Measurements from ENCODE around the gene UBAC2.

Gene UBAC2

GRCh38 chr13:99383511-99383921, 182.9 kb downstream of the UBAC2 start:
- H3K4me3 ChIP-seq (ENCODE audit: control insufficient read depth in 1 of 7, extremely low read depth in 1 of 7, insufficient read depth in 4 of 7, low read depth in 2 of 7, low read length in 6 of 7) = no peak overlapping the region
- WGBS (ENCODE audit: insufficient coverage) = 100% methylated on average over 11 of the region's 11 CpGs
- H3K4me1 ChIP-seq (ENCODE audit: control extremely low read depth in 1 of 4, control insufficient read depth in 4 of 4, insufficient read depth in 4 of 4, low read length in 3 of 4) = peaks cover 3 to 26% (median 22%) of the 10 kb centered on the region in 4 experiments
- CTCF ChIA-PET = interaction anchor here (0.6 to 7.5 kb wide), 8 partner anchors 8 to 151 kb away, joined by 3 to 127 read pairs (median 4); no protein-coding TSS in a partner anchor
- H3K36me3 ChIP-seq (ENCODE audit: control insufficient read depth in 4 of 4, insufficient read depth in 4 of 4, low read length in 3 of 4) = peaks cover 5 to 32% (median 19%) of the 10 kb centered on the region in 4 experiments
- H3K27ac ChIP-seq (ENCODE audit: insufficient read depth in 1 of 2, low read depth in 1 of 2, low read length in 2 of 2, poor library complexity in 1 of 2, severe bottlenecking in 2 of 2) = no peak overlapping the region
- POLR2A ChIA-PET = interaction anchor here (1.1 kb wide), 1 partner anchor 77 kb away, joined by 4 read pairs; no protein-coding TSS in a partner anchor
- no peaks in the 10 kb centered on the region for H3K27me3 ChIP-seq (replicated peaks in 2 of 5; ENCODE audit: control insufficient read depth in 4 of 5, insufficient read depth in 5 of 5, low read length in 4 of 5)
- DNase-seq = no peak
- H3K9me3 ChIP-seq (ENCODE audit: control extremely low read depth in 1 of 5, control insufficient read depth in 4 of 5, insufficient read depth in 2 of 5, low read depth in 1 of 5, low read length in 4 of 5) = no peaks in the 10 kb centered on the region

GRCh38 chr13:99383946-99384345, 183.3 kb downstream of the UBAC2 start:
- Histone ChIP-seq H3K4me1 (ENCODE audit: control extremely low read depth in 1 of 4, control insufficient read depth in 4 of 4, insufficient read depth in 4 of 4, low read length in 3 of 4) (peaks cover 3 to 26% (median 22%) of the 10 kb centered on the region in 4 experiments), H3K4me3 (ENCODE audit: control insufficient read depth in 1 of 7, extremely low read depth in 1 of 7, insufficient read depth in 4 of 7, low read depth in 2 of 7, low read length in 6 of 7) (no peak overlapping the region), H3K27ac (ENCODE audit: insufficient read depth in 1 of 2, low read depth in 1 of 2, low read length in 2 of 2, poor library complexity in 1 of 2, severe bottlenecking in 2 of 2) (no peak overlapping the region), H3K36me3 (ENCODE audit: control insufficient read depth in 4 of 4, insufficient read depth in 4 of 4, low read length in 3 of 4) (peaks cover 5 to 32% (median 18%) of the 10 kb centered on the region in 4 experiments), H3K9me3 (ENCODE audit: control extremely low read depth in 1 of 5, control insufficient read depth in 4 of 5, insufficient read depth in 2 of 5, low read depth in 1 of 5, low read length in 4 of 5) (no peaks in the 10 kb centered on the region), H3K27me3 (replicated peaks in 2 of 5; ENCODE audit: control insufficient read depth in 4 of 5, insufficient read depth in 5 of 5, low read length in 4 of 5) (no peaks in the 10 kb centered on the region)
- POLR2A ChIA-PET = no interaction called here
- no peak for DNase-seq
- WGBS (ENCODE audit: insufficient coverage) = 92% methylated on average over 3 of the region's 5 CpGs
- CTCF ChIA-PET = interaction anchor here (0.6 to 7.5 kb wide), 5 partner anchors 10 to 151 kb away, joined by 3 to 127 read pairs (median 4); no protein-coding TSS in a partner anchor

- 97% methylated on average over 12 of the region's 13 CpGs for WGBS (ENCODE audit: insufficient coverage)
These were observed 183.8 kb downstream of the UBAC2 start for GRCh38 chr13:99384468-99384867.

GRCh38 chr13:99385161-99385560, 184.5 kb downstream of the UBAC2 start:
- ChIA-PET CTCF (interaction anchor here (1.0 to 10.5 kb wide), 4 partner anchors 9 to 117 kb away, joined by 3 to 127 read pairs (median 78); no protein-coding TSS in a partner anchor), POLR2A (no interaction called here)
- Histone ChIP-seq H3K4me3 (ENCODE audit: control insufficient read depth in 1 of 7, extremely low read depth in 1 of 7, insufficient read depth in 4 of 7, low read depth in 2 of 7, low read length in 6 of 7) (no peak overlapping the region), H3K36me3 (ENCODE audit: control insufficient read depth in 4 of 4, insufficient read depth in 4 of 4, low read length in 3 of 4) (peaks cover 5 to 32% (median 14%) of the 10 kb centered on the region in 4 experiments), H3K27ac (ENCODE audit: insufficient read depth in 1 of 2, low read depth in 1 of 2, low read length in 2 of 2, poor library complexity in 1 of 2, severe bottlenecking in 2 of 2) (no peak overlapping the region), H3K4me1 (ENCODE audit: control extremely low read depth in 1 of 4, control insufficient read depth in 4 of 4, insufficient read depth in 4 of 4, low read length in 3 of 4) (peaks cover 3 to 26% (median 22%) of the 10 kb centered on the region in 4 experiments), H3K27me3 (replicated peaks in 2 of 5; ENCODE audit: control insufficient read depth in 4 of 5, insufficient read depth in 5 of 5, low read length in 4 of 5) (no peaks in the 10 kb centered on the region), H3K9me3 (ENCODE audit: control extremely low read depth in 1 of 5, control insufficient read depth in 4 of 5, insufficient read depth in 2 of 5, low read depth in 1 of 5, low read length in 4 of 5) (no peaks in the 10 kb centered on the region)
- DNase-seq = no peak
- WGBS (ENCODE audit: insufficient coverage) = 86% methylated on average over 12 of the region's 15 CpGs

More at GRCh38 chr13:99384468-99384867, 183.8 kb downstream of the UBAC2 start:
- no peaks in the 10 kb centered on the region for H3K27me3 ChIP-seq (replicated peaks in 2 of 5; ENCODE audit: control insufficient read depth in 4 of 5, insufficient read depth in 5 of 5, low read length in 4 of 5)
- no peak overlapping the region for H3K4me3 ChIP-seq (ENCODE audit: control insufficient read depth in 1 of 7, extremely low read depth in 1 of 7, insufficient read depth in 4 of 7, low read depth in 2 of 7, low read length in 6 of 7)
- H3K9me3 ChIP-seq (ENCODE audit: control extremely low read depth in 1 of 5, control insufficient read depth in 4 of 5, insufficient read depth in 2 of 5, low read depth in 1 of 5, low read length in 4 of 5) = no peaks in the 10 kb centered on the region
- DNase-seq = no peak
- H3K27ac ChIP-seq (ENCODE audit: insufficient read depth in 1 of 2, low read depth in 1 of 2, low read length in 2 of 2, poor library complexity in 1 of 2, severe bottlenecking in 2 of 2) = no peak overlapping the region
- POLR2A ChIA-PET = no interaction called here
- peaks cover 5 to 32% (median 17%) of the 10 kb centered on the region in 4 experiments for H3K36me3 ChIP-seq (ENCODE audit: control insufficient read depth in 4 of 4, insufficient read depth in 4 of 4, low read length in 3 of 4)
- CTCF ChIA-PET = interaction anchor here (1.0 to 7.5 kb wide), 4 partner anchors 10 to 116 kb away, joined by 3 to 127 read pairs (median 6); no protein-coding TSS in a partner anchor
- H3K4me1 ChIP-seq (ENCODE audit: control extremely low read depth in 1 of 4, control insufficient read depth in 4 of 4, insufficient read depth in 4 of 4, low read length in 3 of 4) = peaks cover 3 to 26% (median 22%) of the 10 kb centered on the region in 4 experiments

- CTCF ChIA-PET = interaction anchor here (1.0 to 10.5 kb wide), 6 partner anchors 9 to 117 kb away, joined by 3 to 127 read pairs (median 23); no protein-coding TSS in a partner anchor
- H3K36me3 ChIP-seq (ENCODE audit: control insufficient read depth in 4 of 4, insufficient read depth in 4 of 4, low read length in 3 of 4) = peaks cover 3 to 27% (median 11%) of the 10 kb centered on the region in 4 experiments
- H3K27ac ChIP-seq (ENCODE audit: insufficient read depth in 1 of 2, low read depth in 1 of 2, low read length in 2 of 2, poor library complexity in 1 of 2, severe bottlenecking in 2 of 2) = no peak overlapping the region
- peaks cover 3 to 26% (median 22%) of the 10 kb centered on the region in 4 experiments for H3K4me1 ChIP-seq (ENCODE audit: control extremely low read depth in 1 of 4, control insufficient read depth in 4 of 4, insufficient read depth in 4 of 4, low read length in 3 of 4)
- no peaks in the 10 kb centered on the region for H3K27me3 ChIP-seq (replicated peaks in 2 of 5; ENCODE audit: control insufficient read depth in 4 of 5, insufficient read depth in 5 of 5, low read length in 4 of 5)
- 75% methylated on average over 6 of the region's 6 CpGs for WGBS (ENCODE audit: insufficient coverage)
- POLR2A ChIA-PET = no interaction called here
- no peaks in the 10 kb centered on the region for H3K9me3 ChIP-seq (ENCODE audit: control extremely low read depth in 1 of 5, control insufficient read depth in 4 of 5, insufficient read depth in 2 of 5, low read depth in 1 of 5, low read length in 4 of 5)
- H3K4me3 ChIP-seq (ENCODE audit: control insufficient read depth in 1 of 7, extremely low read depth in 1 of 7, insufficient read depth in 4 of 7, low read depth in 2 of 7, low read length in 6 of 7) = no peak overlapping the region
- DNase-seq = no peak
These were observed 185.3 kb downstream of the UBAC2 start for GRCh38 chr13:99385940-99386339.

GRCh38 chr13:99386495-99386894, 185.8 kb downstream of the UBAC2 start:
- no peaks in the 10 kb centered on the region for H3K9me3 ChIP-seq (ENCODE audit: control extremely low read depth in 1 of 5, control insufficient read depth in 4 of 5, insufficient read depth in 2 of 5, low read depth in 1 of 5, low read length in 4 of 5)
- H3K4me3 ChIP-seq (ENCODE audit: control insufficient read depth in 1 of 7, extremely low read depth in 1 of 7, insufficient read depth in 4 of 7, low read depth in 2 of 7, low read length in 6 of 7) = no peak overlapping the region
- peaks cover 3 to 26% (median 22%) of the 10 kb centered on the region in 4 experiments for H3K4me1 ChIP-seq (ENCODE audit: control extremely low read depth in 1 of 4, control insufficient read depth in 4 of 4, insufficient read depth in 4 of 4, low read length in 3 of 4)
- no peak overlapping the region for H3K27ac ChIP-seq (ENCODE audit: insufficient read depth in 1 of 2, low read depth in 1 of 2, low read length in 2 of 2, poor library complexity in 1 of 2, severe bottlenecking in 2 of 2)
- DNase-seq = no peak
- 87% methylated on average over 3 of the region's 10 CpGs for WGBS (ENCODE audit: insufficient coverage)
- H3K36me3 ChIP-seq (ENCODE audit: control insufficient read depth in 4 of 4, insufficient read depth in 4 of 4, low read length in 3 of 4) = peaks cover 0 to 21% (median 9%) of the 10 kb centered on the region in 4 experiments
- H3K27me3 ChIP-seq (replicated peaks in 2 of 5; ENCODE audit: control insufficient read depth in 4 of 5, insufficient read depth in 5 of 5, low read length in 4 of 5) = no peaks in the 10 kb centered on the region
- ChIA-PET CTCF (interaction anchor here (0.9 to 10.5 kb wide), 19 partner anchors 9 to 334 kb away, joined by 3 to 127 read pairs (median 7); partner anchors contain the start of gene GPR183), POLR2A (interaction anchor here (0.9 to 1.2 kb wide), 2 partner anchors 39 to 108 kb away, joined by 3 read pairs; no protein-coding TSS in a partner anchor)

Measured in common myeloid progenitor, CD34-positive (primary cell).